HG03521 (cell line): Measurements from ENCODE around the gene CALML5.
"Not testable (repeated sequence)": the region's sequence is repeated elsewhere in the genome, so short reads cannot be mapped to it uniquely, and the experiment has no call there.

Experiments used
- ATAC-seq: cut with Tn5 transposase; IDR thresholded peaks from one replicate; pipeline ENCODE4 v1.9.1; 2021; ENCODE audit warnings: mild to moderate bottlenecking, moderate library complexity; ENCODE audit not compliant: unreplicated experiment

Gene CALML5

DNA sequence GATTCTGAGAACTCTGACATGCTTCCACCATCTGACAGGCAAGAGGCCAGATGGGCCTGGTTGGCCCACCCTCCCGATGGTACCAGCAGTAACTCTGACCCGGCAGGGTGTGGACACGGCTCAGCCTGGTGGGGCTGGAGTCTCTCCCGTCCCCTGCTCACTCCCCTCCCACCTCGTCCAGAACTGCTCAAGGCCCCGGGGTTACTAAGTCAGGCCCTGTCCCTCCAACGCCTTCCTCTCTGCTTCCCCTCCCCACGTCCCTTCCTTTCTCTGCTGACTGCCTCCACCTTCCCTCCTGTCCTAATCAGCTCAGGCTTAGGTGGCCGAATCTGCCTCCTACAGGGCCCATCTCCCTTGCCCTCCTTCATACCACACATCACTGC is 12.5 kb downstream of the CALML5 start:
- ATAC-seq = no peak

DNA sequence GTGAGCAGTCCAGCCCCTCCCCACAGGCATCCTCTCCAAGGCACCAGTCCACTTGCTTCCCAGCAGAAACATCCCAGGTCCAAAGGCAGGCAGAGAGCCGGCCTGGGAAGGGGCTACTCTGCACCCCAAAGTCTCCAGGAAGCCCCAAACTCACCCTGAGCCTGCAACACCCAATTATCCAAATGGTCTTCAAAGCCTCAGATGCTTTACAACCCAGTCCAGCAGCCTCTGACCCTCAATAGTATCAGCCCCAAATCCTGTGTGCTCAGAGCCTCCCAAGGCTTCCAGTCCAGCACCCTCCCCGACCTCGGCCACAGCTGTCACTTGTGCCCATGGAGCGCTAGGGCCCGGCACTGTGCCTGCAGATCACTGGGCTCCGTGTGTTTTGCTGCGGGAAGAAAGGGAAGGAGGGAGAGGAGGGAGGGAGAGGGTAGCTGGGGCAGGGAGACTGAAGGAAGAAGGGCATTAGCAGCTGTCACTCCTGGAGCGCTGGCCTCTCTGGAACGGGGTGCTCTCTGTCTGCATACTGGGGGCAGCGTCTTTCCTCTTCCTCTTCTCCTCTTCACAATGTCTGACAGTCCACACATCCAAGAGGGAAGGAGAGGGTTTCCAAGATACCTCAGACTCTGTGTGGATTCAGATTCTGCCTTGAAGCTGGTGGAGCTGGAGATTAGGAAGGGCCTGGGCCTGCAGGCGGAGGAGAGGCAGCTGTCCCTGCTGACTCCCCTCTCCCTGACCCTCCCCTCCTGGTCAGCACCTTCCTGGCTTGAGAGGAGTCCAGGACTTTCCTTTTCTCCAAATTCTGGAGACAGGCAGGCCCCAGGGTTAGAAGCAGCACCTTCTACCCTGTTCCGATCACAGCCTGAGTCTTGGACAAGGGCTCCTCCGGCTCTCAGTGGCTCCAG is 13.2 kb downstream of the CALML5 start:
- no peak for ATAC-seq

DNA sequence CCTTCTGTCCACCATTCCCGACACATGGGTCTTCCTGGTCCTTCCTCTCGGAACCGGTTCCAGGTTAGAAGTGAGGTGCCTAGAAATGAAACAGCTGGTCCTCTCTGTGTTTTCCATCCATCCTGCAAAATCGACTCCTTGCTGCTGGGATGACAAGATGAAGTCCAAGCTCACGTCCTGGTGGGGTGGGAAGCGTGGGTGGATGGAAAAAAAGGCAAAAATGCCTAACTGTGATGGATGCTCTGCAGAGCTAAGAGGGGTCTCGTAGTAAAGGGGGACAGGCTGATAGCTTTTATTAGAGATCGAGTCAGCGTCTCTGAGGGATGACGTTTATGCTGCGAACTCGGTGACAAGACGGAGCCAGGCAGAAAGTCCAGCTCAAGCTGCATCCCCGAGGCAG is 14.1 kb downstream of the CALML5 start:
- ATAC-seq = no peak

DNA sequence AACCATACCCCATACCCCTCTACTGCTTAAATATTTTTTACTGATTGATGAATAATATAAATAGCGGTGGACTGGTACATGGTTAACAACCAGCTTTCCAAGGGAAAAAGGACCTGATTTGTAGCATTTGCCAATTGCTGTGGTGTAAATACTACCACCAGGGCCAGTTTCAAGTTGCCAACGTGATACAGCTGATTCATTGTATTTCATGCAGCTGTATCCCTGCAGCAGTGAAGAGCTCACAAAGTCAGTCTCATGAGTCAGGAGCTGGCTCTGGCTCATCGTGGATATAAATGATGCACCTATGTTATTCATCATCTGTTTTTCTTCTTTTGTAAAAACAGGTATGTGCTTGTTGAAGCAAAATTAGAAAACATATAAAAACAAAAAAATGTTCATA is 15.2 kb downstream of the CALML5 start:
- no peak for ATAC-seq

- no peak for ATAC-seq
These were observed 17.4 kb downstream of the CALML5 start for GRCh38 chr10:5482016-5482415.

DNA sequence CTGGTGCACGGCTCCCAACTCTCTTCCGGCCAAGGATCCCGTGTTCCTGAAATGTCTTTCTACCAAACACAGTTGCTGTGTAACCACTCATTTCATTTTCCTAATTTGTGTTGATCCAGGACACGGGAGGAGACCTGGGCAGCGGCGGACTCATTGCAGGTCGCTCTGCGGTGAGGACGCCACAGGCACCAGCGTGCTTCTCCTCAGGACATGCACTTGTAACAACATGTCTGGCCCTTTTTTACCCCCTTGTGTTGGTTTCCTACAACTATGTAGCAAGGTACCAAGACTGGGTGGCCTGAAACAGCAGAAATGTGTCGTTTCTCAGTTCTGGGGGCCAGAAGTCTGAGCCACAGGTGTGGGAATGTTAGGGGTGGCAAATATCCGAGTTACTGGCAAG is 18.2 kb downstream of the CALML5 start:
- no peak for ATAC-seq

- no peak for ATAC-seq
These were observed 19.0 kb downstream of the CALML5 start for GRCh38 chr10:5480162-5480941.

GRCh38 chr10:5479481-5480161 is 19.7 kb downstream of the CALML5 start:
- no peak for ATAC-seq

DNA sequence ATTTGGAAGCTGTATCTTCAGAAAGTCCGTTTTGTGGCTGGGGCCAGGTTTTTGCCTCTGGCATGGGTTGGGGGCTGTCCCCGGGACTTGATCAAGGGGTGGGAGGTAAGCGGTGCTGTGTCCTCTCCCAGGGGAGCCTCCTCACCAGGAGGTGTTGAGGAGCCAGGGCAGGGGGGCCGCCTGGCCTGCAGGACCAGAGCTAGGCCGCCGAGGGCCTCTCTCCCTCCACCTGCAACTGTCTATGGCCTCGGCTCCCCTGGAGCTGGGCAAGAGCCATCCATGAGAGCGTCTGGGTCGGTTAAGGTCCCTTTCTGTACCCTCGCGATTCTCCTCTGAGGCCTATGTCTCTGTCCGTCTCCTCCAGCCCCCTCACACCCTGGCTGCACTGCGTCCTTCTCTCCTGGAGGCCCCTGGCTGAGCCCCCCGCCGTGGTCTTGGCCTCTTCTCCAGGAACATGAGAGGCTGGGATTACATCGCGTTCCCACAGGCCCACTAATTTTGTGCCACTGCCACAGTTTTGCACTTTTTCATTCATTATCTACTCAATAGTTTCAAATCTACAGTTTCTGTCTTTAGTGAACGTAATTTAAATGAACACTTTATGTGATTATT is 20.6 kb downstream of the CALML5 start:
- ATAC-seq = no peak

GRCh38 chr10:5477948-5478693 is 21.2 kb downstream of the CALML5 start:
- no peak for ATAC-seq

DNA sequence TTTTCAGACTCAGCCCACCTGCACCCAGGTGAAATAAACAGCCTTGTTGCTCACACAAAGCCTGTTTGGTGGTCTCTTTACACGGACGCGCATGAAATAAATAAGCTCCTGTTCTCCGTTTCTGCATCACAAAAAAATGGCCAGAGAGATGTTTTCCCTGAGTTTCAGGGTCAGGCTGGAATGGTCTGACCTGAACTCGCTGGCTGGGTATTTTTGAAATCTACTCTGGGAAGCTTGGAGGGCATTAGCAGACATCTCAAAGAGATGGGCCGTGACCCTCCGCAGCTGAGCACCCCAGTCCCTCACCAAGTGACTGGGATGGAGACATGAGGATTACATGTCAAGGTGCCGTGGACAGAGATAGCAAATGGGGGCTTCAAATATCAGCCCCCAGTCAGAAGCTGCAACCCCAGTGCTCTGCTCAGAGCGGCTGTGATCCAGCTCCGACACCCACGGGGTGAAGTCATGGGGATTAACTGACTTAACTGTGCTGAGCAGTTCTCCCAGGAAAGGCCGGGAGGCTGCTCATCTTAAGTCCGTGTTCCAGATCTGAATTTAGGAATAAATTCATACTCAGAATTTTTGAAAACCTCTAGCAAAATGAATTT is 22.3 kb downstream of the CALML5 start:
- ATAC-seq = no peak

DNA sequence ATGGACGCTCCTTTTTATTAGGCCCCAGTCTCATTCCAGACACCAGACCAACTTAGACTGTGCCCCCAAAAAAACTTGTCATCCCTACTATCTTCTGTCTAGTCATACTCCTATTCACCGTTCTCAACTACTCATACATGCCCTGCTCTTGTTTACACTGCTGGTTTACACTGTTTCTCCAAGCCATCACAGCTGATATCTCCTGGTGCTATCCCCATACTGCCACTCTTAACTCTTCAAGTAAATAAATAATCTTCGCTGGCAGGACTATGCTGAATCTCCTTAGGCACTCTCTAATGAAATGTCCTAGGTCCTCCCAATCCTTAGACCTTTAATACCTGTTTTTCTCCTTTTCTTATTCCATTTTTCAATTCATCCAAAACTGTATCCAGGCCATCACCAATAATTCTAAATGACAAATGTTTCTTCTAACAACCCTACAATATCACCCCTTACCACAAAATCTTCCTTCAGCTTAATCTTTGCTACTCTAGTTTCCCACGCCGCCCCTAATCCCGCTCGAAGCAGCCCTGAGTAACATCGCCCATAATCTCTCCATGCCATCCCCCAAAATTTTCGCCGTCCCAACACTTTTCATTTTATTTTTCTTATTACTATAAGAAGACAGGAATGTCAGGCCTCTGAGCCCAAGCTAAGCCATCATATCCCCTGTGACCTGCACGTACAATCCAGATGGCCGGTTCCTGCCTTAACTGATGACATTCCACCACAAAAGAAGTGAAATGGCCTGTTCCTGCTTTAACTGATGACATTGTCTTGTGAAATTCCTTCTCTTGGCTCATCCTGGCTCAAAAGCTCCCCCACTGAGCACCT is 23.2 kb downstream of the CALML5 start:
- not testable (repeated sequence) for ATAC-seq

GRCh38 chr10:5475088-5475487 is 24.3 kb downstream of the CALML5 start:
- ATAC-seq = not testable (repeated sequence)

DNA sequence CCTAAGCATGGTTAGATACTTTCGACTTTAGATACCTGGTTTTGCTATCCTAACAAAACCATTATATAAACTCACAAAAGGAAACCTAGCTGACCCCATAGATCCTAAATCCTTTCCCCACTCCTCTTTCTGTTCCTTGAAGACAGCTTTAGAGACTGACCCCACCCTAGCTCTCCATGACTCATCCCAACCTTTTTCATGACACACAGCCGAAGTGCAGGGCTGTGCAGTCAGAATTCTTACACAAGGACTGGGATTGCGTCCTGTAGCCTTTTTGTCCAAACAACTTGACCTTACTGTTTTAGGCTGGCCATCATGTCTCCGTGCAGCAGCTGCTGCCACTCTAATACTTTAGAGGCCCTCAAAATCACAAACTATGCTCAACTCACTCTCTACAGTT is 24.7 kb downstream of the CALML5 start:
- not testable (repeated sequence) for ATAC-seq

DNA sequence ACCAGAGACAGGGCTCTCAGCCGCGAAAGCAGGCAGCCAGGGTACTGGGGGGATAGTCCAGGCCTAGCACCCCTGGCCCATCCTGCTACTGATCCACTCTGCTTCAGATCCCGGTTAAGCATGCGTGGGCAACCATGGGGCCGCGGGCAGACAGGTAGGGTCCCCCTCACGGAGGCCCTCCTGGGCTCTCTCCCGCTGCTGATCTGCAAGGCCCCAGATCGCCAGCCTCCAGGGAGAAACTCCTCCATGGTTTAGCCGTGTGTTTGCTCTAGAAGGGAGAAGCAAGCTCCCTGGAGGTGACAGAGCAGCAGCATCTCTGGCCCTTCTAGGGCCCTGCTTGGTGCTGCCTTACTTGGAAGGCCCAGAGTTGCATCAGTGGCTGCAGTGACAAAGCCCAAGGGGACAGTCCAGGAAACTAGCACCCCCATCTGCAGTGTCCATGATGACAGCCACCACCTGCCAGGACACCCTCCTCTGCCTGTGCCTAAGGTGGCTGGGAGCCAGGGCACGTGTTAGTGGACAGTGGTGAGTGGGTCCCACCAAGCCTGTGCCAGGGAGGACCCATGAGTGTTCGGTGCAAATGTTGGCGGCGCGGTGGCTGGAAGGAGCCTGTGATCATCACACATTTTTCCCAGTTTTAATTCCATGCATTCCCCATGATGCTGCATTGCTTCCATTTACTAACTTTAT is 29.2 kb downstream of the CALML5 start:
- no peak for ATAC-seq

- no peak for ATAC-seq
These were observed 29.9 kb downstream of the CALML5 start for GRCh38 chr10:5469353-5470061.

- ATAC-seq = no peak
These were observed 30.9 kb downstream of the CALML5 start for GRCh38 chr10:5468262-5469106.
